K562 (cell line): Measurements from ENCODE around the gene HEMK1. TPM values are rescaled to one million over a fixed set of nuclear protein-coding genes. Genes with fewer than 3 reads are reported as not detected.

Experiments used
- CCNT2 ChIP-seq: IDR thresholded peaks from 2 replicates; pipeline ENCODE4 v1.6.1; 2011; ENCODE audit warnings: borderline replicate concordance, low read depth, mild to moderate bottlenecking, moderate library complexity, mixed read lengths, low read length; ENCODE audit not compliant: insufficient read length; ENCODE audit errors: extremely low read depth
- CHD4 ChIP-seq: fragments of 200-600 bp; sonication (generic); IDR thresholded peaks from 3 replicates; pipeline ENCODE4 v1.6.1; 2012; ENCODE audit warnings: low read depth, mild to moderate bottlenecking, mixed read lengths, low read length, inconsistent platforms; ENCODE audit not compliant: insufficient read depth, insufficient replicate concordance, poor library complexity, severe bottlenecking
- CXXC5 ChIP-seq: fragments of 250-450 bp; sonication (Bioruptor Pico); IDR thresholded peaks from 2 replicates; pipeline ENCODE4 v1.8.0; 2022; ENCODE audit warnings: inconsistent platforms, mild to moderate bottlenecking, moderate library complexity
- MAX ChIP-seq: sonication (generic); formaldehyde crosslinking; IDR thresholded peaks from 2 replicates; pipeline ENCODE4 v1.9.0; 2022; ENCODE audit warnings: mild to moderate bottlenecking, missing genetic modification reagents
- NFRKB ChIP-seq: fragments of 450-650 bp; IDR thresholded peaks from 2 replicates; pipeline ENCODE4 v1.6.1; 2016; ENCODE audit warnings: low read depth
- SMARCC2 ChIP-seq: fragments of 450-650 bp; IDR thresholded peaks from 2 replicates; pipeline ENCODE4 v1.6.1; 2017; ENCODE audit warnings: antibody characterized with exemption, moderate library complexity, mild to moderate bottlenecking, low read depth
- THRA ChIP-seq: fragments of 450-650 bp; IDR thresholded peaks from 2 replicates; pipeline ENCODE4 v1.6.1; 2017; ENCODE audit warnings: mild to moderate bottlenecking, moderate library complexity
- ZKSCAN1 ChIP-seq: fragments of 150-350 bp; IDR thresholded peaks from 2 replicates; pipeline ENCODE4 v1.6.1; 2016; ENCODE audit warnings: low read depth, low read length
- ZNF134 ChIP-seq: fragments of 250-450 bp; sonication (Bioruptor Pico); conservative IDR thresholded peaks from 2 replicates; pipeline ENCODE4 v1.4.0; 2020
- ZNF57 ChIP-seq: fragments of 450-650 bp; formaldehyde crosslinking; IDR thresholded peaks from 2 replicates; pipeline ENCODE4 v1.4.0; 2020; ENCODE audit warnings: mild to moderate bottlenecking, moderate library complexity
- polyA plus RNA-seq, 8 experiments: library from polyadenylated mRNA; depleted of rRNA in 4 of 8; stranded (reverse) in 5 of 8; unstranded in 3 of 8; fragments of >200 nt; fragmentation: Nextera tagmentation in 2 of 8; fragmentation: Illumina TruSeq in 1 of 8; extraction: Ambion mirVana in 2 of 8; extraction: Trizol in 1 of 8; gene quantifications; 2 replicates each; pipeline versions ENCODE4 v1.2.1 to v1.2.3, GENCODE V29; 2011 to 2014; ENCODE audit warnings: inconsistent platforms in 1 of 8, missing spikeins in 1 of 8
- total RNA-seq, 7 experiments: library from RNA; depleted of rRNA in 6 of 7; stranded (reverse); fragments of >200 nt in 6 of 7; fragmentation: Illumina TruSeq in 2 of 7; extraction: Trizol in 2 of 7; gene quantifications; 2 replicates each; pipeline versions ENCODE4 v1.2.1 to v1.2.3, GENCODE V29; 2011 to 2021; ENCODE audit warnings: low replicate concordance in 1 of 7
- TF ChIP-seq, protein P1 (sequence below): fragments of 250-450 bp; sonication (Bioruptor Pico); IDR thresholded peaks from 2 replicates; pipeline ENCODE4 v1.4.0; 2020; ENCODE audit warnings: mild to moderate bottlenecking, moderate library complexity, borderline replicate concordance
- TF ChIP-seq, protein P2 (sequence below): fragments of 450-650 bp; IDR thresholded peaks from 2 replicates; pipeline ENCODE4 v1.7.0; 2016; ENCODE audit warnings: borderline replicate concordance
- TF ChIP-seq, protein P3 (sequence below): fragments of 450-650 bp; formaldehyde crosslinking; IDR thresholded peaks from 2 replicates; pipeline ENCODE4 v1.4.0; 2020; ENCODE audit warnings: mild to moderate bottlenecking, moderate library complexity
- TF ChIP-seq, protein P4 (sequence below): sonication (generic); formaldehyde crosslinking; IDR thresholded peaks from 2 replicates; pipeline ENCODE4 v1.8.1; 2022; ENCODE audit warnings: missing genetic modification reagents

HEMK1 gene
- total and polyA plus RNA-seq, 9 of the 15 experiments (the other 6 are each of a cell fraction or from before 2014, with no cell fraction given), result 2.0 to 16.8 (median 11.4) TPM

DNA sequence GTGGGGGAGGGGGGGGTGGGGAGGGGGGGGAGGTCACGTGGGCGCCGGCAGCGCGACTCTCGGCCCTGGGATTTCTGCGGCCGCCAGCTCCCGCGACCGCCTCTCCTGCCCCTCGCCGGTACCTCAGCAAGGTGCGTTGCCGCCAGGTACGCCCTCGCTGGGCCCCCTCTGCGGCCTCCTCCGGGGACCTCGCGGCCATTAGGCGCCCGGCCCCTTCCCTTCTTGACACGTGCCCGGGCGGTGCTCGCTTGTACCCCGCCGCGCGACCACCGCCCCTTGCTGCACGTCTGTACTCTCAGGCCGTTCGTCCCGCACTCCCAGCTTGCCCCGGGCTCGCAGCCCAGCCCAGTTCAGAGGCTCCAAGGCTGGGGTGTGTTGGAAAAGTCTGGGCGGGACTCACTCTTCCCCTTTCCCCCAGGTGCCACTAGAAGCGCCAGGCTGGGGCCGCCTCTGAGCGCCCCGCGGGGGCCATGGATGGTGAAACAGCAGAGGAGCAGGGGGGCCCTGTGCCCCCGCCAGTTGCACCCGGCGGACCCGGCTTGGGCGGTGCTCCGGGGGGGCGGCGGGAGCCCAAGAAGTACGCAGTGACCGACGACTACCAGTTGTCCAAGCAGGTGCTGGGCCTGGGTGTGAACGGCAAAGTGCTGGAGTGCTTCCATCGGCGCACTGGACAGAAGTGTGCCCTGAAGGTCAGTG, 47.9 kb downstream of the HEMK1 start, which contains the start of gene MAPKAPK3 (continued):
- TF ChIP-seq THRA (no peak), MAX (CRISPR knock-in tag) (peak; percentile 47), CHD4 (no peak), ZNF134 (CRISPR knock-in tag) (no peak), SMARCC2 (no peak), CXXC5 (CRISPR knock-in tag) (peak; percentile 58; the same call in 1 of the 2 replicates), NFRKB (0 out of 2 replicates have a peak, but pooled peaks have one; percentile 34), CCNT2 (peak; percentile 38), ZKSCAN1 (no peak), ZNF57 (CRISPR knock-in tag) (no peak)
- TF ChIP-seq, protein P1, sequence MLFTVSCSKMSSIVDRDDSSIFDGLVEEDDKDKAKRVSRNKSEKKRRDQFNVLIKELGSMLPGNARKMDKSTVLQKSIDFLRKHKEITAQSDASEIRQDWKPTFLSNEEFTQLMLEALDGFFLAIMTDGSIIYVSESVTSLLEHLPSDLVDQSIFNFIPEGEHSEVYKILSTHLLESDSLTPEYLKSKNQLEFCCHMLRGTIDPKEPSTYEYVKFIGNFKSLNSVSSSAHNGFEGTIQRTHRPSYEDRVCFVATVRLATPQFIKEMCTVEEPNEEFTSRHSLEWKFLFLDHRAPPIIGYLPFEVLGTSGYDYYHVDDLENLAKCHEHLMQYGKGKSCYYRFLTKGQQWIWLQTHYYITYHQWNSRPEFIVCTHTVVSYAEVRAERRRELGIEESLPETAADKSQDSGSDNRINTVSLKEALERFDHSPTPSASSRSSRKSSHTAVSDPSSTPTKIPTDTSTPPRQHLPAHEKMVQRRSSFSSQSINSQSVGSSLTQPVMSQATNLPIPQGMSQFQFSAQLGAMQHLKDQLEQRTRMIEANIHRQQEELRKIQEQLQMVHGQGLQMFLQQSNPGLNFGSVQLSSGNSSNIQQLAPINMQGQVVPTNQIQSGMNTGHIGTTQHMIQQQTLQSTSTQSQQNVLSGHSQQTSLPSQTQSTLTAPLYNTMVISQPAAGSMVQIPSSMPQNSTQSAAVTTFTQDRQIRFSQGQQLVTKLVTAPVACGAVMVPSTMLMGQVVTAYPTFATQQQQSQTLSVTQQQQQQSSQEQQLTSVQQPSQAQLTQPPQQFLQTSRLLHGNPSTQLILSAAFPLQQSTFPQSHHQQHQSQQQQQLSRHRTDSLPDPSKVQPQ, result no peak
- TF ChIP-seq, protein P2, sequence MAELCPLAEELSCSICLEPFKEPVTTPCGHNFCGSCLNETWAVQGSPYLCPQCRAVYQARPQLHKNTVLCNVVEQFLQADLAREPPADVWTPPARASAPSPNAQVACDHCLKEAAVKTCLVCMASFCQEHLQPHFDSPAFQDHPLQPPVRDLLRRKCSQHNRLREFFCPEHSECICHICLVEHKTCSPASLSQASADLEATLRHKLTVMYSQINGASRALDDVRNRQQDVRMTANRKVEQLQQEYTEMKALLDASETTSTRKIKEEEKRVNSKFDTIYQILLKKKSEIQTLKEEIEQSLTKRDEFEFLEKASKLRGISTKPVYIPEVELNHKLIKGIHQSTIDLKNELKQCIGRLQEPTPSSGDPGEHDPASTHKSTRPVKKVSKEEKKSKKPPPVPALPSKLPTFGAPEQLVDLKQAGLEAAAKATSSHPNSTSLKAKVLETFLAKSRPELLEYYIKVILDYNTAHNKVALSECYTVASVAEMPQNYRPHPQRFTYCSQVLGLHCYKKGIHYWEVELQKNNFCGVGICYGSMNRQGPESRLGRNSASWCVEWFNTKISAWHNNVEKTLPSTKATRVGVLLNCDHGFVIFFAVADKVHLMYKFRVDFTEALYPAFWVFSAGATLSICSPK, result no peak
- TF ChIP-seq, protein P3, sequence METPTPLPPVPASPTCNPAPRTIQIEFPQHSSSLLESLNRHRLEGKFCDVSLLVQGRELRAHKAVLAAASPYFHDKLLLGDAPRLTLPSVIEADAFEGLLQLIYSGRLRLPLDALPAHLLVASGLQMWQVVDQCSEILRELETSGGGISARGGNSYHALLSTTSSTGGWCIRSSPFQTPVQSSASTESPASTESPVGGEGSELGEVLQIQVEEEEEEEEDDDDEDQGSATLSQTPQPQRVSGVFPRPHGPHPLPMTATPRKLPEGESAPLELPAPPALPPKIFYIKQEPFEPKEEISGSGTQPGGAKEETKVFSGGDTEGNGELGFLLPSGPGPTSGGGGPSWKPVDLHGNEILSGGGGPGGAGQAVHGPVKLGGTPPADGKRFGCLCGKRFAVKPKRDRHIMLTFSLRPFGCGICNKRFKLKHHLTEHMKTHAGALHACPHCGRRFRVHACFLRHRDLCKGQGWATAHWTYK (CRISPR knock-in tag), result no peak; the same call in 1 of the 2 replicates
- TF ChIP-seq, protein P4, sequence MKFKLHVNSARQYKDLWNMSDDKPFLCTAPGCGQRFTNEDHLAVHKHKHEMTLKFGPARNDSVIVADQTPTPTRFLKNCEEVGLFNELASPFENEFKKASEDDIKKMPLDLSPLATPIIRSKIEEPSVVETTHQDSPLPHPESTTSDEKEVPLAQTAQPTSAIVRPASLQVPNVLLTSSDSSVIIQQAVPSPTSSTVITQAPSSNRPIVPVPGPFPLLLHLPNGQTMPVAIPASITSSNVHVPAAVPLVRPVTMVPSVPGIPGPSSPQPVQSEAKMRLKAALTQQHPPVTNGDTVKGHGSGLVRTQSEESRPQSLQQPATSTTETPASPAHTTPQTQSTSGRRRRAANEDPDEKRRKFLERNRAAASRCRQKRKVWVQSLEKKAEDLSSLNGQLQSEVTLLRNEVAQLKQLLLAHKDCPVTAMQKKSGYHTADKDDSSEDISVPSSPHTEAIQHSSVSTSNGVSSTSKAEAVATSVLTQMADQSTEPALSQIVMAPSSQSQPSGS (CRISPR knock-in tag), result no peak
